HepG2 (cell line): Measurements from ENCODE around the gene CRLF2. TPM values are rescaled to one million over a fixed set of nuclear protein-coding genes. Genes with fewer than 3 reads are reported as not detected.

Source experiments
- ATAC-seq: fragments of 200-7000 bp; cut with Tn5 transposase; 3 replicates; pipeline ENCODE4 v1.9.1; 2020; ENCODE audit warnings: mild to moderate bottlenecking, moderate library complexity
- BruUV-seq: library from RNA; stranded (reverse); fragments of 400-500 nt; replicated peaks from 2 replicates; lab custom pipeline; 2021; lab: Mats Ljungman, UMichigan
- CTCF ChIA-PET: fragments of 300-600 bp; formaldehyde crosslinking; extraction: SDS; loops from one replicate; lab custom pipeline; 2021; ENCODE audit warnings: low total read pairs, inconsistent platforms, low intra/inter-chr PET ratio; lab: Yijun Ruan, JAX
- POLR2A ChIA-PET: fragments of 350-600 bp; sonication (Branson Sonifier 250); formaldehyde crosslinking; loops from one replicate; lab custom pipeline; 2020; ENCODE audit warnings: antibody characterized with exemption, inconsistent platforms; lab: Yijun Ruan, JAX
- DNase-seq: peaks from one replicate; pipeline ENCODE4 v3.0.0-alpha.2; 2015; ENCODE audit warnings: low spot score
- FAIRE-seq: peaks from 3 replicates; lab custom pipeline; 2011; peaks lifted over from hg19 to GRCh38; lab: Jason Lieb, UNC
- H2AFZ ChIP-seq: one replicate; pipeline ENCODE4 v1.6.1; 2011; ENCODE audit warnings: low read length, inconsistent platforms
- H3K27ac ChIP-seq: fragments of 300-600 bp; 3 replicates; pipeline ENCODE4 v1.8.0; 2011; ENCODE audit warnings: mixed run types, mild to moderate bottlenecking, mixed read lengths, low read length, inconsistent platforms; ENCODE audit not compliant: insufficient read depth; ENCODE audit errors: extremely low read length
- H3K27me3 ChIP-seq, 2 experiments: fragments of 200-600 bp in 1 of 2; 2 replicates in 1 of 2; 3 replicates in 1 of 2; pipeline versions ENCODE4 v1.6.0 to v1.8.0; 2011; ENCODE audit warnings: low read length in 2 of 2, mild to moderate bottlenecking in 2 of 2, moderate library complexity in 2 of 2, inconsistent platforms in 1 of 2; ENCODE audit not compliant: insufficient read depth in 2 of 2, control insufficient read depth in 1 of 2
- H3K36me3 ChIP-seq, 2 experiments: fragments of 200-600 bp in 1 of 2; replicated peaks in 1 of 2; 2 replicates in 1 of 2; 3 replicates in 1 of 2; pipeline versions ENCODE4 v1.5.1 to v1.8.0; 2011; ENCODE audit warnings: low read length in 2 of 2, inconsistent platforms in 1 of 2; ENCODE audit not compliant: insufficient read depth in 2 of 2, control insufficient read depth in 1 of 2
- H3K4me1 ChIP-seq: 2 replicates; pipeline ENCODE4 v1.5.1; 2012; ENCODE audit warnings: low read length, inconsistent platforms; ENCODE audit not compliant: insufficient read depth
- H3K4me2 ChIP-seq: 2 replicates; pipeline ENCODE4 v1.6.0; 2011; ENCODE audit warnings: low read depth, low read length, inconsistent platforms
- H3K4me3 ChIP-seq, 3 experiments: fragments of 200-600 bp in 1 of 3; sonication (generic), shearing (Covaris generic) in 1 of 3; replicated peaks in 1 of 3; 2 replicates each; pipeline ENCODE4 v1.5.1; 2011 to 2016; ENCODE audit warnings: low read length in 3 of 3, inconsistent platforms in 2 of 3, low read depth in 2 of 3, mild to moderate bottlenecking in 2 of 3, control low read depth in 1 of 3, mixed read lengths in 1 of 3; ENCODE audit not compliant: insufficient read depth in 1 of 3
- H3K79me2 ChIP-seq: one replicate; pipeline ENCODE4 v1.6.1; 2011; ENCODE audit warnings: low read length, inconsistent platforms; ENCODE audit not compliant: insufficient read depth
- H3K9ac ChIP-seq: 2 replicates; pipeline ENCODE4 v1.6.0; 2011; ENCODE audit warnings: mild to moderate bottlenecking, low read depth, low read length, inconsistent platforms; ENCODE audit not compliant: insufficient read depth
- H3K9me3 ChIP-seq: 2 replicates; pipeline ENCODE4 v1.5.1; 2012; ENCODE audit warnings: mild to moderate bottlenecking, low read length
- H4K20me1 ChIP-seq: 2 replicates; pipeline ENCODE4 v1.6.0; 2011; ENCODE audit warnings: inconsistent platforms, mild to moderate bottlenecking, low read length, moderate library complexity; ENCODE audit not compliant: insufficient read depth
- ARID5B ChIP-seq: IDR thresholded peaks from 2 replicates; pipeline ENCODE4 v1.4.0; 2020; ENCODE audit warnings: mild to moderate bottlenecking, missing genetic modification reagents
- CBX5 ChIP-seq: sonication (generic); formaldehyde crosslinking; IDR thresholded peaks from 2 replicates; pipeline ENCODE4 v1.4.0; 2020; ENCODE audit warnings: missing genetic modification reagents, borderline replicate concordance
- DNMT3B ChIP-seq: conservative IDR thresholded peaks from 2 replicates; pipeline ENCODE4 v1.6.1; 2016; ENCODE audit warnings: missing biosample characterization, control low read depth
- HDAC2 ChIP-seq: sonication (generic); formaldehyde crosslinking; IDR thresholded peaks from 2 replicates; pipeline ENCODE4 v1.4.0; 2020; ENCODE audit warnings: missing genetic modification reagents
- HNF4G ChIP-seq, 2 experiments: sonication (generic) in 1 of 2; formaldehyde crosslinking in 1 of 2; IDR thresholded peaks; 2 replicates each; pipeline versions ENCODE4 v1.4.0 to v1.6.1; 2011 to 2020; ENCODE audit warnings: borderline replicate concordance in 2 of 2, low read depth in 2 of 2, mild to moderate bottlenecking in 2 of 2, low read length in 1 of 2, missing genetic modification reagents in 1 of 2, moderate library complexity in 1 of 2
- MED1 ChIP-seq: sonication (generic); formaldehyde crosslinking; IDR thresholded peaks from 2 replicates; pipeline ENCODE4 v1.4.0; 2020; ENCODE audit warnings: missing genetic modification reagents
- MXD1 ChIP-seq: sonication (generic); formaldehyde crosslinking; IDR thresholded peaks from 2 replicates; pipeline ENCODE4 v1.4.0; 2020; ENCODE audit warnings: mild to moderate bottlenecking, missing genetic modification reagents
- POLR2AphosphoS5 ChIP-seq: IDR thresholded peaks from 2 replicates; pipeline ENCODE4 v1.6.1; 2012; ENCODE audit warnings: low read depth, low read length
- RFX3 ChIP-seq: IDR thresholded peaks from 2 replicates; pipeline ENCODE4 v1.6.1; 2016; ENCODE audit warnings: missing biosample characterization, missing genetic modification reagents
- SATB2 ChIP-seq: sonication (generic); formaldehyde crosslinking; IDR thresholded peaks from 2 replicates; pipeline ENCODE4 v1.5.0; 2020; ENCODE audit warnings: missing genetic modification reagents
- ZBTB20 ChIP-seq: sonication (generic); formaldehyde crosslinking; IDR thresholded peaks from 2 replicates; pipeline ENCODE4 v1.8.1; 2023; ENCODE audit warnings: missing genetic modification reagents, low read depth, mild to moderate bottlenecking, borderline replicate concordance
- ZBTB8A ChIP-seq: sonication (generic); formaldehyde crosslinking; IDR thresholded peaks from 2 replicates; pipeline ENCODE4 v1.4.0; 2020; ENCODE audit warnings: mild to moderate bottlenecking, low read depth, missing genetic modification reagents, borderline replicate concordance
- ZNF432 ChIP-seq: sonication (generic); formaldehyde crosslinking; IDR thresholded peaks from 2 replicates; pipeline ENCODE4 v1.5.0; 2020; ENCODE audit warnings: missing genetic modification reagents, mild to moderate bottlenecking, borderline replicate concordance
- ZNF547 ChIP-seq: sonication (generic); formaldehyde crosslinking; IDR thresholded peaks from 2 replicates; pipeline ENCODE4 v1.5.1; 2020; ENCODE audit warnings: mild to moderate bottlenecking, missing genetic modification reagents
- ZNF672 ChIP-seq: sonication (generic); formaldehyde crosslinking; IDR thresholded peaks from 2 replicates; pipeline ENCODE4 v1.8.1; 2022; ENCODE audit warnings: missing genetic modification reagents
- ZNF761 ChIP-seq: sonication (generic); formaldehyde crosslinking; conservative IDR thresholded peaks from 2 replicates; pipeline ENCODE4 v1.4.0; 2020; ENCODE audit warnings: mild to moderate bottlenecking, missing genetic modification reagents
- ZNF816 ChIP-seq: sonication (generic); formaldehyde crosslinking; IDR thresholded peaks from 2 replicates; pipeline ENCODE4 v1.8.0; 2022; ENCODE audit warnings: missing genetic modification reagents, mild to moderate bottlenecking, borderline replicate concordance
- WGBS: methylation state at CpG from one replicate; pipeline ENCODE4 v1.1.6; 2017; ENCODE audit warnings: low lambda C conversion rate; 5-methylcytosine and 5-hydroxymethylcytosine counted together
- in situ Hi-C: cut with HindIII; loops from 2 replicates; pipeline ENCODE4 v1.10.0; 2017; ENCODE audit warnings: low pct_unique_long_range_greater_than_20kb; ENCODE audit not compliant: extremely low pct_ligation_motif_present
- intact Hi-C: fragments of 100-400 bp; cut with micrococcal nuclease; formaldehyde crosslinking; loops from one replicate; pipeline ENCODE4 v1.10.0; 2022; ENCODE audit not compliant: unreplicated experiment
- polyA plus RNA-seq, 8 experiments: library from polyadenylated mRNA; depleted of rRNA in 3 of 8; stranded (reverse) in 7 of 8; unstranded in 1 of 8; fragments of >200 nt; fragmentation: Illumina TruSeq in 4 of 8; extraction: Trizol in 4 of 8; gene quantifications; 2 replicates each; pipeline versions ENCODE4 v1.2.1 to v1.2.3, GENCODE V29; 2011 to 2016; ENCODE audit warnings: low read depth in 4 of 8, missing spikeins in 1 of 8, mixed read lengths in 1 of 8; ENCODE audit not compliant: insufficient read depth in 1 of 8
- total RNA-seq, 5 experiments: library from RNA; depleted of rRNA; stranded (reverse); fragments of >200 nt; fragmentation: Illumina TruSeq; extraction: Trizol; gene quantifications; 2 replicates each; pipeline ENCODE4 v1.2.3, GENCODE V29; 2016; ENCODE audit warnings: low read depth in 1 of 5
- TF ChIP-seq, protein P1 (sequence below): IDR thresholded peaks from 2 replicates; pipeline ENCODE4 v1.6.1; 2016; ENCODE audit warnings: missing biosample characterization, missing genetic modification reagents, low read depth

CRLF2 gene
- total and polyA plus RNA-seq, 2 of the 13 experiments (the other 11 are each of a cell fraction or from before 2014, with no cell fraction given): not detected

DNA sequence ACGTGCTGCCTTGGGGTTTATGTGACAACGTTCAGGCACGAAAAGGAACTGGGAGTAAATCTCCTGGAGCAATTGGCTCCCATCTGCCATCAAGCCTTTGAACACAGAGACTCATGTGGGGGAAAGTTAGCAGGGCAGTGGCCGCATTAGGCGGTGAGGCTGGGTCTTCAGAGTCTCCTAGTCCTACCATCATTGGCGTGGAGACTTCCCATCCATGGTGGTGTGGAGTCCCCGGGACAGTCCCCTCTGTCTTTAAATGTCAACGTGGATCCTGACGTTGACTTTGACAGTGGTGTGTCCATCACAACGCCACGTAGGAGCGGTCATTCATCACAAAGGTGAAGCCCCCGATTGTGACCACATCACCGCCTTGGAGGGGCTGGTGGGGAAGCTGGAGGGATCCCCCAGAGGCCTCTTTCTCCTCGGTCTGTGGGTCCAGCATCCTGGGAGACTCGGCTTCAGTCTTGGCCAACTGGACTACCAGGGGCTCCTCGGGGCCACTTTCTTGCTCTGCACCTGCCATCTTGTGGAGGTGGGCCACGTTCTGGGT, 21.8 kb downstream of the CRLF2 start:
- no peak overlapping the region for H2AFZ ChIP-seq
- no peaks in the 10 kb centered on the region for H4K20me1 ChIP-seq
- no peak overlapping the region for H3K9ac ChIP-seq
- no peaks in the 10 kb centered on the region for H3K27me3 ChIP-seq
- ChIA-PET POLR2A (no interaction called here), CTCF (no interaction called here)
- no peaks in the 10 kb centered on the region for H3K9me3 ChIP-seq
- BruUV-seq: no TSS peak
- FAIRE-seq: no peak
- 16% methylated on average over 3 of the region's 18 CpGs for WGBS
- H3K4me1 ChIP-seq: no peaks in the 10 kb centered on the region
- DNase-seq: no peak
- no peaks in the 10 kb centered on the region for H3K79me2 ChIP-seq
- TF ChIP-seq DNMT3B (CRISPR knock-in tag) (no peak), MED1 (CRISPR knock-in tag) (no peak), ZNF672 (CRISPR knock-in tag) (no peak), SATB2 (CRISPR knock-in tag) (no peak), ZNF761 (no peak), RFX3 (CRISPR knock-in tag) (no peak), HNF4G (IDR thresholded peaks at IDR 0.05; ENCODE audit: borderline replicate concordance, low read depth, low read length) (no peak), HNF4G (CRISPR knock-in tag; IDR thresholded peaks at IDR 0.05; ENCODE audit: borderline replicate concordance, low read depth) (no peak), ZBTB20 (CRISPR knock-in tag) (no peak), CBX5 (no peak), POLR2AphosphoS5 (no peak), ZBTB8A (CRISPR knock-in tag) (no peak), HDAC2 (no peak), ZNF816 (CRISPR knock-in tag) (no peak), ARID5B (CRISPR knock-in tag) (no peak), ZNF432 (CRISPR knock-in tag) (no peak), ZNF547 (CRISPR knock-in tag) (no peak), MXD1 (CRISPR knock-in tag) (no peak)
- TF ChIP-seq, protein P1, sequence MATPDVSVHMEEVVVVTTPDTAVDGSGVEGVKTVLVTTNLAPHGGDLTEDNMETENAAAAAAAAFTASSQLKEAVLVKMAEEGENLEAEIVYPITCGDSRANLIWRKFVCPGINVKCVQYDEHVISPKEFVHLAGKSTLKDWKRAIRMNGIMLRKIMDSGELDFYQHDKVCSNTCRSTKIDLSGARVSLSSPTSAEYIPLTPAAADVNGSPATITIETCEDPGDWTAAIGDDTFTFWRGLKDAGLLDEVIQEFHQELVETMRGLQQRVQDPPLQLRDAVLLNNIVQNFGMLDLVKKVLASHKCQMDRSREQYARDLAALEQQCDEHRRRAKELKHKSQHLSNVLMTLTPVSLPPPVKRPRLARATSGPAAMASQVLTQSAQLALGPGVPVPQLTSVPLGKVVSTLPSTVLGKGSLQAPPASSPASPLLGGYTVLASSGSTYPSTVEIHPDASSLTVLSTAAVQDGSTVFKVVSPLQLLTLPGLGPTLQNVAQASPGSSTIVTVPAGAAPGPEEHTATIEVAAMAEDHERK: no peak
- no peak overlapping the region for H3K27ac ChIP-seq
- intact Hi-C loops (no loop called here), in situ Hi-C loops (no loop called here)
- ATAC-seq: no peak
- H3K4me3 ChIP-seq: no peak overlapping the region
- H3K4me2 ChIP-seq: no peak overlapping the region
- no peaks in the 10 kb centered on the region for H3K36me3 ChIP-seq
